22Rv1 (cell line): ENCODE data around the gene OLFM1.
"Not testable (repeated sequence)": the region's sequence is repeated elsewhere in the genome, so short reads cannot be mapped to it uniquely, and the experiment has no call there.

Experiments
- CTCF ChIP-seq: fragments of 450-650 bp; IDR thresholded peaks from 2 replicates; pipeline ENCODE4 v1.5.1; 2017; ENCODE audit warnings: mild to moderate bottlenecking
- ZFX ChIP-seq: fragments of 450-650 bp; IDR thresholded peaks from 2 replicates; pipeline ENCODE4 v1.6.1; 2017; ENCODE audit warnings: antibody characterized with exemption, borderline replicate concordance

GRCh38 chr9:135149901-135150300 lies 62.4 kb downstream of the OLFM1 start:
- TF ChIP-seq CTCF, ZFX: not testable (repeated sequence)
